Liver (tissue), 9 donors: Measurements from ENCODE around the gene MARCHF2. TPM values are rescaled to one million over a fixed set of nuclear protein-coding genes. Genes with fewer than 3 reads are reported as not detected.

ENCODE experiments used
- DNase-seq: peaks from one replicate; pipeline ENCODE4 v3.0.0-alpha.2; 2017; ENCODE audit warnings: low spot score
- H3K27ac ChIP-seq, 2 donors: one replicate each; pipeline ENCODE4 v1.7.0; 2013; ENCODE audit warnings: inconsistent platforms in 2 of 2, low read length in 2 of 2, control low read depth in 1 of 2, low read depth in 1 of 2, mild to moderate bottlenecking in 1 of 2
- H3K27me3 ChIP-seq, 4 donors: one replicate each; pipeline versions ENCODE4 v1.6.1 to v1.7.0; 2013; ENCODE audit warnings: low read length in 3 of 4, inconsistent platforms in 1 of 4, mild to moderate bottlenecking in 1 of 4, moderate library complexity in 1 of 4; ENCODE audit not compliant: control insufficient read depth in 4 of 4, insufficient read depth in 4 of 4
- H3K36me3 ChIP-seq, 4 donors: one replicate each; pipeline versions ENCODE4 v1.6.1 to v1.7.0; 2013; ENCODE audit warnings: low read length in 3 of 4, mild to moderate bottlenecking in 3 of 4, low read depth in 1 of 4, moderate library complexity in 1 of 4; ENCODE audit not compliant: control insufficient read depth in 4 of 4, insufficient read depth in 3 of 4
- H3K4me1 ChIP-seq, 4 donors: one replicate each; pipeline versions ENCODE4 v1.6.1 to v1.7.0; 2013; ENCODE audit warnings: low read length in 3 of 4, mild to moderate bottlenecking in 3 of 4, moderate library complexity in 1 of 4; ENCODE audit not compliant: control insufficient read depth in 4 of 4, insufficient read depth in 4 of 4
- H3K4me3 ChIP-seq, 3 donors: one replicate each; pipeline versions ENCODE4 v1.6.1 to v1.7.0; 2013; ENCODE audit warnings: low read length in 3 of 3, control low read depth in 1 of 3, low read depth in 1 of 3, mild to moderate bottlenecking in 1 of 3
- H3K9ac ChIP-seq, 2 donors: one replicate each; pipeline ENCODE4 v1.7.0; 2013; ENCODE audit warnings: low read length in 2 of 2, mild to moderate bottlenecking in 2 of 2, moderate library complexity in 2 of 2, control low read depth in 1 of 2, low read depth in 1 of 2
- H3K9me3 ChIP-seq, 4 donors: one replicate each; pipeline versions ENCODE4 v1.6.1 to v1.7.0; 2013; ENCODE audit warnings: low read length in 3 of 4; ENCODE audit not compliant: control insufficient read depth in 4 of 4
- ATF3 ChIP-seq: IDR thresholded peaks from 2 replicates; pipeline ENCODE4 v1.6.1; 2016; ENCODE audit warnings: antibody characterized with exemption
- CTCF ChIP-seq: fragments of 150-350 bp; IDR thresholded peaks from 2 replicates; pipeline ENCODE4 v1.5.1; 2017; ENCODE audit warnings: improper control_type of control experiment, low read depth, low read length; ENCODE audit not compliant: missing input control
- EGR1 ChIP-seq, 2 donors: IDR thresholded peaks; 2 replicates each; pipeline ENCODE4 v1.6.1; 2016 to 2018; ENCODE audit warnings: antibody characterized with exemption in 2 of 2, low read depth in 2 of 2
- FOXA1 ChIP-seq: IDR thresholded peaks from 2 replicates; pipeline ENCODE4 v1.6.1; 2016; ENCODE audit warnings: antibody characterized with exemption
- FOXA2 ChIP-seq: IDR thresholded peaks from 2 replicates; pipeline ENCODE4 v1.6.1; 2016; ENCODE audit warnings: antibody characterized with exemption
- GABPA ChIP-seq, 2 donors: IDR thresholded peaks in 1 of 2; conservative IDR thresholded peaks in 1 of 2; 2 replicates each; pipeline ENCODE4 v1.6.1; 2016; ENCODE audit warnings: antibody characterized with exemption in 2 of 2, mild to moderate bottlenecking in 1 of 2, moderate library complexity in 1 of 2
- HNF4A ChIP-seq, 2 donors: conservative IDR thresholded peaks; 2 replicates each; pipeline ENCODE4 v1.6.1; 2016; ENCODE audit warnings: antibody characterized with exemption in 2 of 2, mild to moderate bottlenecking in 2 of 2
- HNF4G ChIP-seq: IDR thresholded peaks from 2 replicates; pipeline ENCODE4 v1.6.1; 2016; ENCODE audit warnings: antibody characterized with exemption
- JUND ChIP-seq, 2 donors: IDR thresholded peaks; 2 replicates each; pipeline ENCODE4 v1.6.1; 2016; ENCODE audit warnings: antibody characterized with exemption in 2 of 2
- NR2F2 ChIP-seq: IDR thresholded peaks from 2 replicates; pipeline ENCODE4 v1.6.1; 2016; ENCODE audit warnings: antibody characterized with exemption
- RAD21 ChIP-seq, 2 donors: IDR thresholded peaks; 2 replicates each; pipeline ENCODE4 v1.6.1; 2016; ENCODE audit warnings: antibody characterized with exemption in 2 of 2, mild to moderate bottlenecking in 2 of 2
- REST ChIP-seq: IDR thresholded peaks from 2 replicates; pipeline ENCODE4 v1.6.1; 2016; ENCODE audit warnings: antibody characterized with exemption, mild to moderate bottlenecking
- RXRA ChIP-seq, 2 donors: IDR thresholded peaks; 2 replicates each; pipeline ENCODE4 v1.6.1; 2017 to 2018; ENCODE audit warnings: antibody characterized with exemption in 2 of 2, mild to moderate bottlenecking in 1 of 2
- SP1 ChIP-seq: IDR thresholded peaks from 2 replicates; pipeline ENCODE4 v1.6.1; 2018; ENCODE audit warnings: antibody characterized with exemption, mild to moderate bottlenecking
- TAF1 ChIP-seq: conservative IDR thresholded peaks from 2 replicates; pipeline ENCODE4 v1.6.1; 2016; ENCODE audit warnings: antibody characterized with exemption, mild to moderate bottlenecking
- YY1 ChIP-seq: IDR thresholded peaks from 2 replicates; pipeline ENCODE4 v1.6.1; 2016; ENCODE audit warnings: antibody characterized with exemption, mild to moderate bottlenecking
- WGBS: extraction: QIAGEN DNeasy Blood & Tissue Kit; methylation state at CpG from one replicate; pipeline ENCODE4 v1.1.7; 2013; 5-methylcytosine and 5-hydroxymethylcytosine counted together
- polyA plus RNA-seq, 2 donors: library from polyadenylated mRNA; stranded (reverse) in 1 of 2; unstranded in 1 of 2; fragments of 200-250 nt in 1 of 2; fragments of >200 nt in 1 of 2; fragmentation: Nextera tagmentation in 1 of 2; extraction: Ambion mirVana in 1 of 2; gene quantifications; one replicate each; pipeline versions ENCODE4 v1.2.1 to v1.2.3, GENCODE V29; 2013 to 2015
- total RNA-seq, 2 donors: library from RNA; depleted of rRNA; stranded (reverse); fragments of >200 nt; gene quantifications; one replicate each; pipeline ENCODE4 v1.2.3, GENCODE V29; 2014
- TF ChIP-seq, protein P1 (sequence below): IDR thresholded peaks from 2 replicates; pipeline ENCODE4 v1.6.1; 2016; ENCODE audit warnings: antibody characterized with exemption
- TF ChIP-seq, protein P2 (sequence below): IDR thresholded peaks from 2 replicates; pipeline ENCODE4 v1.6.1; 2016; ENCODE audit warnings: antibody characterized with exemption
- donor health status: healthy.
- donor health status: healthy.
- donor health status: healthy.
- donor health status: healthy.
- donor health status: healthy.

MARCHF2 gene
- total and polyA plus RNA-seq, 4 donors, result 21.6 to 89.5 (median 58.8) TPM

DNA sequence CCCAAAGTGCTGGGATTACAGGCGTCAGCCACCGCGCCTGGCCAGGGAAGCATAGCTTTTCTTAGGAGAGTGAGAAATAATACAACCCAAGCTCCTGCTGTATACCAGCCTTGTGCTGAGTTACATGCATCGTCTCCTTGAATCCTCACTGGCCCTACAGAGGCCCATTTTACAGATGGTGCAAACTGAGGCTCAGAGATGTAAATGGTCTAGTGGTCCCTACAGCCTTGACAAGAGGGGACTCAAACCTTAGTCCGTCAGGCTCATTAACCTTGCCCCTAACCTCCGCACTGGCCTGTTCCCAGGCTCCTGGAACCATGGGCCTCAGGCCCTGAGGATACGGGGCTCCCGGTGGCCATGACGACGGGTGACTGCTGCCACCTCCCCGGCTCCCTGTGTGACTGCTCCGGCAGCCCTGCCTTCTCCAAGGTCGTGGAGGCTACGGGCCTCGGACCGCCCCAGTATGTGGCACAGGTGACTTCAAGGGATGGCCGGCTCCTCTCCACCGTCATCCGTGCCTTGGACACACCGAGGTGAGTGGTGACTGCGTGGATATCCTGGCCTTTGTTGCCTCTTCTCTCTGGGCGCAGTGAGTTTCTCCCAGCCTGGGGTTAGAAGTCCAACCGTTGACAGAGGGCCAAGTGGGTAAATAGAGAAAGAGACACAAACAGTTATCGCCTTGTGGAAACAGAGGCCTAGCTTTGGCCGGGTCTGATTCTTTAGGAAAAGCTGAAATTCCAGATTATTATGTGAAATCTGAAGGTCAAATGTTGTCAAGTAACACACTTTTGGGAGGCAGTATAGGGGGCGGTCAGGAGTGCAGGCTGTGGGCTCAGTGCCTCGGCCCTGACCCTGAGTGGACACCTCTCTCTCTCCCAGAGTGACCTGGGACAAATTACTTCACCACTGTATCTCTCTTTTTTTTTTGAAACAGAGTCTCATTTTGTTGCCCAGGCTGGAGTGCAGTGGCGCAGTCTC lies 8.7 kb downstream of the MARCHF2 start:
- no peaks in the 10 kb centered on the region for H3K27me3 ChIP-seq
- 45% methylated on average over 28 of the region's 28 CpGs for WGBS
- peaks cover 4 to 22% (median 12%) of the 10 kb centered on the region in 4 donors for H3K4me1 ChIP-seq
- TF ChIP-seq HNF4A (conservative IDR thresholded peaks at IDR 0.05), result peak; percentile 89 to 93
- TF ChIP-seq, protein P1, sequence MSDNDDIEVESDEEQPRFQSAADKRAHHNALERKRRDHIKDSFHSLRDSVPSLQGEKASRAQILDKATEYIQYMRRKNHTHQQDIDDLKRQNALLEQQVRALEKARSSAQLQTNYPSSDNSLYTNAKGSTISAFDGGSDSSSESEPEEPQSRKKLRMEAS, result peak; percentile 61
- TF ChIP-seq EGR1 (IDR thresholded peaks at IDR 0.05; ENCODE audit: low read depth in 2 of 2), result no peak
- no peak for TF ChIP-seq GABPA (IDR thresholded peaks at IDR 0.05 in 1 of 2, conservative IDR thresholded peaks at IDR 0.05 in 1 of 2)
- peak; percentile 74 to 80 for TF ChIP-seq JUND (IDR thresholded peaks at IDR 0.05)
- peak; percentile 77 for TF ChIP-seq FOXA1
- peak; percentile 91 for TF ChIP-seq FOXA2
- TF ChIP-seq YY1, result peak; percentile 81
- no peak for TF ChIP-seq CTCF
- TF ChIP-seq REST, result peak; percentile 59
- TF ChIP-seq NR2F2, result peak; percentile 64
- TF ChIP-seq HNF4G, result peak; percentile 17
- peak in 1 of 2 donors; percentile 34 for TF ChIP-seq RAD21 (IDR thresholded peaks at IDR 0.05)
- peak; percentile 97 for TF ChIP-seq SP1
- TF ChIP-seq, protein P2, sequence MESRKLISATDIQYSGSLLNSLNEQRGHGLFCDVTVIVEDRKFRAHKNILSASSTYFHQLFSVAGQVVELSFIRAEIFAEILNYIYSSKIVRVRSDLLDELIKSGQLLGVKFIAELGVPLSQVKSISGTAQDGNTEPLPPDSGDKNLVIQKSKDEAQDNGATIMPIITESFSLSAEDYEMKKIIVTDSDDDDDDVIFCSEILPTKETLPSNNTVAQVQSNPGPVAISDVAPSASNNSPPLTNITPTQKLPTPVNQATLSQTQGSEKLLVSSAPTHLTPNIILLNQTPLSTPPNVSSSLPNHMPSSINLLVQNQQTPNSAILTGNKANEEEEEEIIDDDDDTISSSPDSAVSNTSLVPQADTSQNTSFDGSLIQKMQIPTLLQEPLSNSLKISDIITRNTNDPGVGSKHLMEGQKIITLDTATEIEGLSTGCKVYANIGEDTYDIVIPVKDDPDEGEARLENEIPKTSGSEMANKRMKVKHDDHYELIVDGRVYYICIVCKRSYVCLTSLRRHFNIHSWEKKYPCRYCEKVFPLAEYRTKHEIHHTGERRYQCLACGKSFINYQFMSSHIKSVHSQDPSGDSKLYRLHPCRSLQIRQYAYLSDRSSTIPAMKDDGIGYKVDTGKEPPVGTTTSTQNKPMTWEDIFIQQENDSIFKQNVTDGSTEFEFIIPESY, result peak; percentile 69
- peak; percentile 58 for TF ChIP-seq TAF1
- TF ChIP-seq ATF3, result peak; percentile 50
- TF ChIP-seq RXRA (IDR thresholded peaks at IDR 0.05), result peak; percentile 88 to 92
- peak; percentile 57 for DNase-seq
- peak overlapping the region; percentile 95 to 100 for H3K27ac ChIP-seq
- peaks cover 0 to 4% (median 3%) of the 10 kb centered on the region in 4 donors for H3K36me3 ChIP-seq
- H3K4me3 ChIP-seq, result peak overlapping the region in 1 of 3 donors; percentile 6
- H3K9ac ChIP-seq, result peak overlapping the region in 1 of 2 donors; percentile 68
- no peaks in the 10 kb centered on the region for H3K9me3 ChIP-seq
